Fibroblast of villous mesenchyme (primary cell): ENCODE results near the gene LGR5. TPM values are rescaled to one million over a fixed set of nuclear protein-coding genes. Genes with fewer than 3 reads are reported as not detected.

ENCODE experiments used
- DNase-seq: peaks from one replicate; pipeline ENCODE4 v3.0.0-alpha.2; 2010; ENCODE audit warnings: low read depth
- H3K4me3 ChIP-seq: 2 replicates; pipeline ENCODE4 v1.5.1; 2011; ENCODE audit warnings: low read depth, mild to moderate bottlenecking, low read length
- CTCF ChIP-seq: IDR thresholded peaks from 2 replicates; pipeline ENCODE4 v1.5.1; 2012; ENCODE audit warnings: low read depth, mild to moderate bottlenecking, low read length; ENCODE audit not compliant: insufficient read depth
- total RNA-seq: library from RNA; depleted of rRNA; stranded (reverse); fragments of >200 nt; gene quantifications from 2 replicates; pipeline ENCODE4 v1.2.3, GENCODE V29; 2012

LGR5 gene
- total RNA-seq, 1 donor = not detected

GRCh38 chr12:71436696-71437095 lies 2.9 kb upstream of the LGR5 start:
- no peak overlapping the region for H3K4me3 ChIP-seq
- DNase-seq = no peak
- no peak for TF ChIP-seq CTCF

DNA sequence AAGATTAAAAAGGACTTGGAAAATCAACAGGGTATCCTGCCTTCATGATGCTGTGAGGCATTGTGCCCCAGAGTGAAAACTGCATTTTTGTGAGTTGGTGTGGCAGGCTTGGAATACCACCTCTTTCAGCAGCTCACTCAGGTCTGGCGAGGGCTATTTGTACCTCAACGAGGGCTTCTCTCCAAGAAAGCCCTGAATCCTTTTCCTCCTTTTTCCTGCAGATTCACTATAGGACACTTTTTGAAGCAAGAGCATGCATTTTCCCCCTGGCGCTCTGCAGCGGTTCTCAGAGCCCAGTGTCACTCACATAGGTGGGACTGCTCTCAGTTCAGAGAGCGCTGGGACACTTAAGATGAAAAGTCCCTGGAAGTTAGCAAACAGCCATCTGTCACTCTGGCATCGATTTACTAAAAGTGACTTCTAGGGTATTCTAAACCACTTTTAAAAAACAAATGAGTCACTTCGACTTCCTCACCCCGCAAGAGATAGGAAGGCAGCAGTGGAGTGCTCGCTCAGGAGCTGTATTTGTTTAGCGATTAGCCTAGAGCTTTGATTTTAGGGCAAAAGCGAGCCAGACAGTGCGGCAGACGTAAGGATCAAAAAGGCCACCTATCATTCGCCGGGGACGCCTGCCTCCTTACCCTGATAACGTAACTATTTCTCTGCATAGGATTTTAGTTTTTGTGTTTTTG lies 782 bp upstream of the LGR5 start:
- no peak for TF ChIP-seq CTCF
- H3K4me3 ChIP-seq = peak overlapping the region; percentile 12
- DNase-seq = no peak

DNA sequence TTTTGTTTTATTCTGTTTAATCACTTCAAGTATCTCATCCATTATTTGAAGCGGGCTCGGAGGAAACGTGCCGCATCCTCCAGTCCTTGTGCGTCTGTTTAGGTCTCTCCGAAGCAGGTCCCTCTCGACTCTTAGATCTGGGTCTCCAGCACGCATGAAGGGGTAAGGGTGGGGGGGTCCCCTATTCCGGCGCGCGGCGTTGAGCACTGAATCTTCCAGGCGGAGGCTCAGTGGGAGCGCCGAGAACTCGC lies 311 bp upstream of the LGR5 start:
- no peak for DNase-seq
- TF ChIP-seq CTCF = no peak

DNA sequence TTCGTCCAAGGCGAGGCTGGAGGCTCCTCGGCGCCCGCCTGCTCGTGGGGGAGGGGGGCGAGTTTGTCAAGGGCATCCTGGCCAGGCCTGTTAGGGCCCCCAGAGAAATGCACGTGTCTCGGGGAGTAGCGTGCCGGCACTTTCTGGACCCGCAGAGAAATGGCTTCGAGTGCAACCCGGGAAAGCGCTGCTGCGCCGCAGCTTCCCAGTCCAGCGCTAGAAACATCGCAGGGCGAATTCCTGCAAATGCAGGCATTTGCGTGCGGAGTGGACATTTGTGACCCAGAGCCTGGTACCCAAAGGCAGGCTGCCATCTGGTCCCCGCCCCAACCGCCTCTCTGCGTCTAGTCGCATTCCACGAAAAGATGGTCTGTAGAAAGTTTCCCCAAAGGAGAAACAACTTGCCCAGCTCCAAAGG lies 756 bp downstream of the LGR5 start:
- TF ChIP-seq CTCF = no peak
- no peak overlapping the region for H3K4me3 ChIP-seq
- no peak for DNase-seq

More for the DNA sequence above, 311 bp upstream of the LGR5 start:
- H3K4me3 ChIP-seq = peak overlapping the region; percentile 12

- DNase-seq = no peak
- H3K4me3 ChIP-seq = no peak overlapping the region
- no peak for TF ChIP-seq CTCF
Measured at GRCh38 chr12:71440763-71441748, 1.5 kb downstream of the LGR5 start.

DNA sequence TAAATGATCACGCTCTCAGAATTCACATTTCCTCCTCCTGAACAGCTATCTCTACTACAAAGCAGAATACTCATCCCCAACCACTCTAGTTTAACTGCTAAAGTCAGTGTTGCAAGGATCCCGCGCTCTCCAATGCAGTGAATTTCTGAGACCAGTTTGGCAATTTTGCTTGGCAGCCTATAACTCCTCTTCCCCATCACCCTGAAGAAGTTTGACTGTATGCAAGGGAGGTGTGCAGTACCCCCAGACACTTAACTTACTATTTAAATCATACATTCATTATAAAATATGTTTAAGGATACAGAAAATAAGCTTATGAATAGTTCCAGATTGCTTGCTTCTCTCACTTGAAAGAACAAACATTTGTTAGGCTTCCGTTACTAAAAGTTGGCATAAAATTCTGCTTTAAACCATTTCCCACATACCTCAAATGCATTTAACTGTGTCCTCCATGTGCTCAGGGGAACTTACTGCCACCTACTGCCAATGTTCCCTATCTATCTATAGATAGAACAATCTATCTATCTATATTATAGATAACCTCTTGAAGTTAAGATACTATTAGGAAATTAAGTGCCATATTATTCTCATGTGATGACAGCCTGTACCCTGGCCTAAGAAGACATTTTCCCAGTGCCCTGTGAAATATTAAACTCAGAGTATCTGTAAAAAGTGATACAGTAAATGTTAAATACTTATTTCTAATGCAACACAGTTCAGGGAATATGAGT lies 2.4 kb downstream of the LGR5 start:
- DNase-seq = no peak
- no peak overlapping the region for H3K4me3 ChIP-seq
- TF ChIP-seq CTCF = no peak
